Brain microvascular endothelial cell (primary cell): Measurements from ENCODE around the gene KRT85.

Source experiments
- DNase-seq: peaks from one replicate; pipeline ENCODE4 v3.0.0-alpha.2; 2020
- H3K27ac ChIP-seq: fragments of 250-450 bp; sonication (Bioruptor Pico); 2 replicates; pipeline ENCODE4 v1.5.1; 2020; ENCODE audit warnings: mild to moderate bottlenecking, moderate library complexity
- H3K27me3 ChIP-seq: fragments of 250-450 bp; sonication (Bioruptor Pico); replicated peaks from 2 replicates; pipeline ENCODE4 v1.5.1; 2020; ENCODE audit warnings: mild to moderate bottlenecking
- H3K36me3 ChIP-seq: fragments of 250-450 bp; sonication (Bioruptor Pico); replicated peaks from 2 replicates; pipeline ENCODE4 v1.5.1; 2020; ENCODE audit warnings: mild to moderate bottlenecking
- H3K4me3 ChIP-seq: 2 replicates; pipeline ENCODE4 v1.5.1; 2011; ENCODE audit warnings: low read depth, mild to moderate bottlenecking, control low read depth, low read length, moderate library complexity
- CTCF ChIP-seq: IDR thresholded peaks from 2 replicates; pipeline ENCODE4 v1.5.1; 2011; ENCODE audit warnings: low read depth, mild to moderate bottlenecking, moderate library complexity, low read length, control low read depth, inconsistent platforms; ENCODE audit errors: missing control alignments
- in situ Hi-C: cut with HindIII; loops from 2 replicates; pipeline ENCODE4 v1.10.0; 2017; ENCODE audit warnings: low sequenced_read_pairs, low pct_ligation_motif_present

The KRT85 gene

GRCh38 chr12:52399756-52400155 lies 32.5 kb upstream of the KRT85 start:
- H3K36me3 ChIP-seq = no peaks in the 10 kb centered on the region
- no peak for DNase-seq
- TF ChIP-seq CTCF = no peak
- H3K27me3 ChIP-seq = no peaks in the 10 kb centered on the region
- in situ Hi-C loops = loop anchor here (25.0 kb wide), 1 partner anchor 463 kb away; no protein-coding TSS in a partner anchor
- H3K4me3 ChIP-seq = no peak overlapping the region
- no peak overlapping the region for H3K27ac ChIP-seq

GRCh38 chr12:52398176-52398575 lies 30.9 kb upstream of the KRT85 start:
- Histone ChIP-seq H3K27me3 (no peaks in the 10 kb centered on the region), H3K36me3 (no peaks in the 10 kb centered on the region), H3K4me3 (no peak overlapping the region), H3K27ac (no peak overlapping the region)
- DNase-seq = no peak
- in situ Hi-C loops = loop anchor here (25.0 kb wide), 1 partner anchor 464 kb away; no protein-coding TSS in a partner anchor
- no peak for TF ChIP-seq CTCF

- no peak for TF ChIP-seq CTCF
- no peak for DNase-seq
- no peaks in the 10 kb centered on the region for H3K27me3 ChIP-seq
- in situ Hi-C loops = loop anchor here (25.0 kb wide), 1 partner anchor 466 kb away; no protein-coding TSS in a partner anchor
- no peaks in the 10 kb centered on the region for H3K36me3 ChIP-seq
- no peak overlapping the region for H3K4me3 ChIP-seq
- H3K27ac ChIP-seq = no peak overlapping the region
These were observed 29.4 kb upstream of the KRT85 start for GRCh38 chr12:52396656-52397055.

GRCh38 chr12:52395761-52396434 lies 28.6 kb upstream of the KRT85 start:
- Histone ChIP-seq H3K27ac (no peak overlapping the region), H3K4me3 (no peak overlapping the region), H3K36me3 (no peaks in the 10 kb centered on the region), H3K27me3 (no peaks in the 10 kb centered on the region)
- in situ Hi-C loops = loop anchor here (25.0 kb wide), 1 partner anchor 466 kb away; no protein-coding TSS in a partner anchor
- peak; percentile 55 for TF ChIP-seq CTCF
- no peak for DNase-seq

GRCh38 chr12:52394836-52395405 lies 27.6 kb upstream of the KRT85 start:
- in situ Hi-C loops = loop anchor here (25.0 kb wide), 1 partner anchor 467 kb away; no protein-coding TSS in a partner anchor
- H3K27ac ChIP-seq = no peak overlapping the region
- TF ChIP-seq CTCF = no peak
- no peaks in the 10 kb centered on the region for H3K36me3 ChIP-seq
- no peaks in the 10 kb centered on the region for H3K27me3 ChIP-seq
- DNase-seq = no peak
- no peak overlapping the region for H3K4me3 ChIP-seq
